ENCODE data around the gene SMIM14.

SMIM14 gene

GRCh38 chr4:39497909-39498726, 140.5 kb downstream of the SMIM14 start:
- H3K27ac ChIP-seq (ENCODE audit: low read depth in 2 of 2, low read length in 2 of 2): no peak overlapping the region
- H3K4me3 ChIP-seq (ENCODE audit: low read length in 2 of 2): no peak overlapping the region
- no peaks in the 10 kb centered on the region for H3K9me3 ChIP-seq (ENCODE audit: control insufficient read depth in 2 of 2, low read length in 2 of 2)
- no peaks in the 10 kb centered on the region for H3K27me3 ChIP-seq (ENCODE audit: control insufficient read depth in 2 of 2, insufficient read depth in 2 of 2, low read length in 2 of 2)
- peaks cover 25 to 26% of the 10 kb centered on the region in 2 donors for H3K36me3 ChIP-seq (ENCODE audit: control insufficient read depth in 2 of 2, insufficient read depth in 2 of 2, low read length in 2 of 2)
- H3K4me1 ChIP-seq (ENCODE audit: control insufficient read depth in 2 of 2, insufficient read depth in 2 of 2, low read length in 2 of 2): no peaks in the 10 kb centered on the region
- H3K9ac ChIP-seq (ENCODE audit: low read depth in 1 of 2, low read length in 2 of 2): no peak overlapping the region

All from mucosa of rectum (tissue), 2 donors.